Astrocyte (in vitro differentiated cells and primary cell): ENCODE data around the gene FASLG. TPM values are rescaled to one million over a fixed set of nuclear protein-coding genes. Genes with fewer than 3 reads are reported as not detected.

Experiments
- DNase-seq: peaks from one replicate; pipeline ENCODE4 v3.0.0-alpha.2; 2010; ENCODE audit warnings: low read depth
- FAIRE-seq: peaks from 2 replicates; lab custom pipeline; 2011; peaks lifted over from hg19 to GRCh38; lab: Jason Lieb, UNC
- H2AFZ ChIP-seq: 2 replicates; pipeline ENCODE4 v1.6.0; 2012; ENCODE audit warnings: low read depth, low read length, inconsistent platforms
- H3K27ac ChIP-seq: 2 replicates; pipeline ENCODE4 v1.5.1; 2011; ENCODE audit warnings: low read depth, low read length, inconsistent platforms
- H3K27me3 ChIP-seq: 2 replicates; pipeline ENCODE4 v1.6.0; 2011; ENCODE audit warnings: low read length, inconsistent platforms; ENCODE audit not compliant: insufficient read depth
- H3K36me3 ChIP-seq: 2 replicates; pipeline ENCODE4 v1.5.1; 2011; ENCODE audit warnings: low read length, inconsistent platforms; ENCODE audit not compliant: insufficient read depth
- H3K4me1 ChIP-seq: 2 replicates; pipeline ENCODE4 v1.5.1; 2011; ENCODE audit warnings: low read length, inconsistent platforms; ENCODE audit not compliant: insufficient read depth
- H3K4me2 ChIP-seq: 2 replicates; pipeline ENCODE4 v1.6.0; 2012; ENCODE audit warnings: low read length, inconsistent platforms
- H3K4me3 ChIP-seq: 2 replicates; pipeline ENCODE4 v1.5.1; 2011; ENCODE audit warnings: low read depth, mild to moderate bottlenecking, low read length, inconsistent platforms; ENCODE audit not compliant: insufficient read depth
- H3K79me2 ChIP-seq: 2 replicates; pipeline ENCODE4 v1.6.0; 2012; ENCODE audit warnings: mild to moderate bottlenecking, low read length, inconsistent platforms; ENCODE audit not compliant: insufficient read depth
- H3K9ac ChIP-seq: 2 replicates; pipeline ENCODE4 v1.6.0; 2012; ENCODE audit warnings: mild to moderate bottlenecking, low read length, inconsistent platforms
- H3K9me3 ChIP-seq: 2 replicates; pipeline ENCODE4 v1.5.1; 2012; ENCODE audit warnings: low read depth, mild to moderate bottlenecking, low read length, inconsistent platforms; ENCODE audit not compliant: insufficient read depth
- H4K20me1 ChIP-seq: 2 replicates; pipeline ENCODE4 v1.6.0; 2012; ENCODE audit warnings: low read length, inconsistent platforms; ENCODE audit not compliant: insufficient read depth
- H3K27ac Mint-ChIP-seq: one replicate; pipeline ENCODE4 v1.8.0; 2021; ENCODE audit warnings: mild to moderate bottlenecking, mixed read lengths; ENCODE audit not compliant: unreplicated experiment
- H3K27me3 Mint-ChIP-seq: one replicate; pipeline ENCODE4 v1.8.0; 2021; ENCODE audit warnings: low read depth, mixed read lengths; ENCODE audit not compliant: unreplicated experiment
- H3K36me3 Mint-ChIP-seq: one replicate; pipeline ENCODE4 v1.8.0; 2021; ENCODE audit warnings: low read depth, mixed read lengths; ENCODE audit not compliant: unreplicated experiment
- H3K4me1 Mint-ChIP-seq: one replicate; pipeline ENCODE4 v1.8.0; 2021; ENCODE audit warnings: low read depth, mixed read lengths; ENCODE audit not compliant: unreplicated experiment
- H3K4me3 Mint-ChIP-seq: one replicate; pipeline ENCODE4 v1.8.0; 2021; ENCODE audit warnings: mild to moderate bottlenecking, moderate library complexity, mixed read lengths; ENCODE audit not compliant: unreplicated experiment
- H3K9me3 Mint-ChIP-seq: one replicate; pipeline ENCODE4 v1.8.0; 2021; ENCODE audit warnings: mild to moderate bottlenecking, mixed read lengths; ENCODE audit not compliant: unreplicated experiment
- CTCF ChIP-seq: IDR thresholded peaks from 2 replicates; pipeline ENCODE4 v1.5.1; 2011; ENCODE audit warnings: low read depth, mild to moderate bottlenecking, inconsistent platforms, low read length, moderate library complexity; ENCODE audit not compliant: insufficient read depth
- EZH2 ChIP-seq: IDR thresholded peaks from 2 replicates; pipeline ENCODE4 v1.6.1; 2012; ENCODE audit warnings: mild to moderate bottlenecking, low read length, inconsistent platforms; ENCODE audit not compliant: insufficient read depth
- total RNA-seq: library from RNA; stranded (reverse); gene quantifications from 2 replicates; pipeline ENCODE4 v1.2.1, GENCODE V29; 2021

FASLG gene
- total RNA-seq, 1 donor from 2014 or later = not detected

- no peak overlapping the region for H3K4me3 Mint-ChIP-seq
- Histone ChIP-seq H3K79me2 (no peaks in the 10 kb centered on the region), H3K27ac (no peak overlapping the region), H3K4me1 (no peaks in the 10 kb centered on the region), H3K4me2 (no peak overlapping the region), H3K27me3 (no peaks in the 10 kb centered on the region), H3K36me3 (no peaks in the 10 kb centered on the region), H3K4me3 (no peak overlapping the region), H2AFZ (no peak overlapping the region), H4K20me1 (no peaks in the 10 kb centered on the region), H3K9me3 (no peaks in the 10 kb centered on the region), H3K9ac (no peak overlapping the region)
- peaks cover 3% of the 10 kb centered on the region for H3K9me3 Mint-ChIP-seq
- no peak overlapping the region for H3K27ac Mint-ChIP-seq
- TF ChIP-seq EZH2 (no peak), CTCF (no peak)
- peaks cover 23% of the 10 kb centered on the region for H3K4me1 Mint-ChIP-seq
- FAIRE-seq (no peak), DNase-seq (no peak)
- H3K27me3 Mint-ChIP-seq = no peaks in the 10 kb centered on the region
- no peaks in the 10 kb centered on the region for H3K36me3 Mint-ChIP-seq
Observed at GRCh38 chr1:172669011-172669410, 10.1 kb downstream of the FASLG start.

GRCh38 chr1:172670316-172670715, 11.4 kb downstream of the FASLG start:
- Histone ChIP-seq H3K9ac (no peak overlapping the region), H3K27me3 (no peaks in the 10 kb centered on the region), H3K4me3 (no peak overlapping the region), H3K27ac (no peak overlapping the region), H3K36me3 (no peaks in the 10 kb centered on the region), H3K4me1 (no peaks in the 10 kb centered on the region), H3K4me2 (no peak overlapping the region), H3K79me2 (no peaks in the 10 kb centered on the region), H3K9me3 (no peaks in the 10 kb centered on the region), H2AFZ (no peak overlapping the region), H4K20me1 (no peaks in the 10 kb centered on the region)
- Mint-ChIP-seq H3K27ac (no peak overlapping the region), H3K4me1 (peaks cover 32% of the 10 kb centered on the region), H3K27me3 (no peaks in the 10 kb centered on the region), H3K36me3 (no peaks in the 10 kb centered on the region), H3K9me3 (peaks cover 2% of the 10 kb centered on the region), H3K4me3 (no peak overlapping the region)
- DNase-seq (no peak), FAIRE-seq (no peak)
- TF ChIP-seq EZH2 (no peak), CTCF (no peak)

- no peaks in the 10 kb centered on the region for H3K4me1 ChIP-seq
- no peak overlapping the region for H3K27ac Mint-ChIP-seq
- DNase-seq (no peak), FAIRE-seq (no peak)
- H2AFZ ChIP-seq = no peak overlapping the region
- H3K4me2 ChIP-seq = no peak overlapping the region
- H3K27ac ChIP-seq = no peak overlapping the region
- no peaks in the 10 kb centered on the region for H3K9me3 ChIP-seq
- H3K36me3 Mint-ChIP-seq = no peaks in the 10 kb centered on the region
- H3K9ac ChIP-seq = no peak overlapping the region
- no peak overlapping the region for H3K4me3 Mint-ChIP-seq
- TF ChIP-seq EZH2 (no peak), CTCF (no peak)
- H3K36me3 ChIP-seq = no peaks in the 10 kb centered on the region
- H3K79me2 ChIP-seq = no peaks in the 10 kb centered on the region
- no peaks in the 10 kb centered on the region for H3K27me3 Mint-ChIP-seq
- H3K27me3 ChIP-seq = no peaks in the 10 kb centered on the region
- H3K4me3 ChIP-seq = no peak overlapping the region
- H3K9me3 Mint-ChIP-seq = no peaks in the 10 kb centered on the region
- H3K4me1 Mint-ChIP-seq = peaks cover 35% of the 10 kb centered on the region
- H4K20me1 ChIP-seq = no peaks in the 10 kb centered on the region
Observed at GRCh38 chr1:172670791-172671190, 11.9 kb downstream of the FASLG start.
